ENCODE data around the gene AGBL1. TPM values are rescaled to one million over a fixed set of nuclear protein-coding genes. Genes with fewer than 3 reads are reported as not detected.

Gene AGBL1
- total and polyA plus RNA-seq, 2 donors (not counting 1 experiment from before 2014, with no cell fraction given) = not detected

GRCh38 chr15:86892774-86893449 lies 813.2 kb downstream of the AGBL1 start:
- intact Hi-C loops (cut with micrococcal nuclease) = no loop called here
- ATAC-seq (ENCODE audit: low read depth) = no peak
- Histone ChIP-seq H3K9me3 (ENCODE audit: control extremely low read depth in 1 of 3, control insufficient read depth in 2 of 3, insufficient read depth in 1 of 3, low read length in 2 of 3) (no peaks in the 10 kb centered on the region), H3K4me1 (ENCODE audit: control insufficient read depth in 2 of 2, insufficient read depth in 2 of 2, low read length in 2 of 2) (no peaks in the 10 kb centered on the region), H3K4me2 (replicated peaks; ENCODE audit: low read depth, low read length, poor library complexity, severe bottlenecking) (no peak overlapping the region), H3K27me3 (replicated peaks in 1 of 4; ENCODE audit: control extremely low read depth in 1 of 4, control insufficient read depth in 3 of 4, insufficient read depth in 4 of 4, low read length in 3 of 4) (no peaks in the 10 kb centered on the region), H3K4me3 (ENCODE audit: control extremely low read depth in 1 of 5, extremely low read depth in 1 of 5, insufficient read depth in 1 of 5, low read depth in 2 of 5, low read length in 4 of 5) (no peak overlapping the region), H3K79me2 (ENCODE audit: control insufficient read depth, insufficient read depth, low read length) (no peaks in the 10 kb centered on the region), H4K20me1 (ENCODE audit: control insufficient read depth, insufficient read depth, low read length, poor library complexity, severe bottlenecking) (no peaks in the 10 kb centered on the region), H3K9ac (ENCODE audit: low read length) (no peak overlapping the region), H2AFZ (ENCODE audit: insufficient read depth, low read depth, low read length, poor library complexity, severe bottlenecking) (no peak overlapping the region), H3K27ac (ENCODE audit: low read length in 2 of 2) (no peak overlapping the region), H3K36me3 (replicated peaks in 1 of 2; ENCODE audit: control extremely low read depth in 1 of 2, control insufficient read depth in 1 of 2, extremely low read depth in 1 of 2, insufficient read depth in 2 of 2, low read length in 1 of 2) (no peaks in the 10 kb centered on the region)
- POLR2A ChIA-PET = no interaction called here
- H3K27ac Mint-ChIP-seq = no peak overlapping the region
- TF ChIP-seq, protein P1, sequence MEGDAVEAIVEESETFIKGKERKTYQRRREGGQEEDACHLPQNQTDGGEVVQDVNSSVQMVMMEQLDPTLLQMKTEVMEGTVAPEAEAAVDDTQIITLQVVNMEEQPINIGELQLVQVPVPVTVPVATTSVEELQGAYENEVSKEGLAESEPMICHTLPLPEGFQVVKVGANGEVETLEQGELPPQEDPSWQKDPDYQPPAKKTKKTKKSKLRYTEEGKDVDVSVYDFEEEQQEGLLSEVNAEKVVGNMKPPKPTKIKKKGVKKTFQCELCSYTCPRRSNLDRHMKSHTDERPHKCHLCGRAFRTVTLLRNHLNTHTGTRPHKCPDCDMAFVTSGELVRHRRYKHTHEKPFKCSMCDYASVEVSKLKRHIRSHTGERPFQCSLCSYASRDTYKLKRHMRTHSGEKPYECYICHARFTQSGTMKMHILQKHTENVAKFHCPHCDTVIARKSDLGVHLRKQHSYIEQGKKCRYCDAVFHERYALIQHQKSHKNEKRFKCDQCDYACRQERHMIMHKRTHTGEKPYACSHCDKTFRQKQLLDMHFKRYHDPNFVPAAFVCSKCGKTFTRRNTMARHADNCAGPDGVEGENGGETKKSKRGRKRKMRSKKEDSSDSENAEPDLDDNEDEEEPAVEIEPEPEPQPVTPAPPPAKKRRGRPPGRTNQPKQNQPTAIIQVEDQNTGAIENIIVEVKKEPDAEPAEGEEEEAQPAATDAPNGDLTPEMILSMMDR (IDR thresholded peaks at IDR 0.05) = no peak
- no peak for TF ChIP-seq EZH2 (IDR thresholded peaks at IDR 0.05; ENCODE audit: borderline replicate concordance, insufficient read depth, low read depth, low read length, poor library complexity, severe bottlenecking)
- DNase-seq = no peak
- no peaks in the 10 kb centered on the region for H3K27me3 Mint-ChIP-seq
- 67% methylated on average over 8 of the region's 10 CpGs for WGBS (ENCODE audit: insufficient coverage)
- no peaks in the 10 kb centered on the region for H3K4me1 Mint-ChIP-seq
- no peak overlapping the region for H3K4me3 Mint-ChIP-seq
- CTCF ChIA-PET = no interaction called here
- H3K9me3 Mint-ChIP-seq (ENCODE audit: insufficient read depth) = no peaks in the 10 kb centered on the region

DNA sequence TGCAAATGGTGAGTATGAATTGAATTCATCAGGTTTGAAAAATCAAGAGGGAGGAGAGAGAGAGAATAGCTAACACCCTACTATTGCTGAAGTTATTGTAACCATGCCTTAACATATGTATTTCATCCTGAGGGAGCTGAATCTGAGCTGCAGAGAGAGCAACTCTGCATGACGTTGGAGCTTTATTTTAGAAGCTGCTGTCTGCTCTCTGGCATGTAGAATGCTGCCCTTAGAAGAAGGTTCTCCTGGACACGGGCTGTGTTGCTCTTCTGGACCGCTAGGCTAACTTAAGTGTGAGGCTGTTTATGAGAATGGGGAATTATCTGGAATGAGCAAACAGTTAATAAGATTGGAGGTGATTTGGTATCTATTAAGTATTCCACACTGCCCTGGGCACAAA lies 814.6 kb downstream of the AGBL1 start:
- no peak overlapping the region for H2AFZ ChIP-seq (ENCODE audit: insufficient read depth, low read depth, low read length, poor library complexity, severe bottlenecking)
- no peaks in the 10 kb centered on the region for H3K36me3 ChIP-seq (replicated peaks in 1 of 2; ENCODE audit: control extremely low read depth in 1 of 2, control insufficient read depth in 1 of 2, extremely low read depth in 1 of 2, insufficient read depth in 2 of 2, low read length in 1 of 2)
- CTCF ChIA-PET = no interaction called here
- no peaks in the 10 kb centered on the region for H3K4me1 ChIP-seq (ENCODE audit: control insufficient read depth in 2 of 2, insufficient read depth in 2 of 2, low read length in 2 of 2)
- Mint-ChIP-seq H3K27me3 (no peaks in the 10 kb centered on the region), H3K9me3 (ENCODE audit: insufficient read depth) (peaks cover 4% of the 10 kb centered on the region), H3K4me3 (no peak overlapping the region), H3K27ac (no peak overlapping the region), H3K4me1 (no peaks in the 10 kb centered on the region)
- no peak for ATAC-seq (ENCODE audit: low read depth)
- no peak overlapping the region for H3K4me3 ChIP-seq (ENCODE audit: control extremely low read depth in 1 of 5, extremely low read depth in 1 of 5, insufficient read depth in 1 of 5, low read depth in 2 of 5, low read length in 4 of 5)
- no peak for TF ChIP-seq EZH2 (IDR thresholded peaks at IDR 0.05; ENCODE audit: borderline replicate concordance, insufficient read depth, low read depth, low read length, poor library complexity, severe bottlenecking)
- TF ChIP-seq, protein P1 (IDR thresholded peaks at IDR 0.05) = no peak
- POLR2A ChIA-PET = no interaction called here
- DNase-seq = no peak
- H3K9me3 ChIP-seq (ENCODE audit: control extremely low read depth in 1 of 3, control insufficient read depth in 2 of 3, insufficient read depth in 1 of 3, low read length in 2 of 3) = no peaks in the 10 kb centered on the region
- intact Hi-C loops (cut with micrococcal nuclease) = no loop called here
- 83% methylated on average over 2 of the region's 3 CpGs for WGBS (ENCODE audit: insufficient coverage)
- H4K20me1 ChIP-seq (ENCODE audit: control insufficient read depth, insufficient read depth, low read length, poor library complexity, severe bottlenecking) = no peaks in the 10 kb centered on the region
- H3K27me3 ChIP-seq (replicated peaks in 1 of 4; ENCODE audit: control extremely low read depth in 1 of 4, control insufficient read depth in 3 of 4, insufficient read depth in 4 of 4, low read length in 3 of 4) = no peaks in the 10 kb centered on the region
- H3K4me2 ChIP-seq (replicated peaks; ENCODE audit: low read depth, low read length, poor library complexity, severe bottlenecking) = no peak overlapping the region
- H3K9ac ChIP-seq (ENCODE audit: low read length) = no peak overlapping the region
- no peaks in the 10 kb centered on the region for H3K79me2 ChIP-seq (ENCODE audit: control insufficient read depth, insufficient read depth, low read length)
- H3K27ac ChIP-seq (ENCODE audit: low read length in 2 of 2) = no peak overlapping the region

Data from B cell (primary cell).